GM18526 (cell line): ENCODE results near the gene HTRA3.

Experiments used
- POLR2A ChIP-seq: IDR thresholded peaks from 3 replicates; pipeline ENCODE4 v1.6.1; 2011; ENCODE audit not compliant: insufficient read length; ENCODE audit errors: extremely low read depth

HTRA3 gene

GRCh38 chr4:8269535-8270417, at the start of gene HTRA3:
Gene HTRA3, plus strand, starts transcription at chr4:8269754. Its CDS starts 215 bp downstream, at chr4:8269969.
- TF ChIP-seq POLR2A: no peak

- TF ChIP-seq POLR2A: no peak
Observed at GRCh38 chr4:8220661-8221450, 48.7 kb upstream of the HTRA3 start.

- TF ChIP-seq POLR2A: no peak
Observed at GRCh38 chr4:8221476-8221875, 48.1 kb upstream of the HTRA3 start.

- TF ChIP-seq POLR2A: no peak
Observed at GRCh38 chr4:8221985-8222384, 47.6 kb upstream of the HTRA3 start.

DNA sequence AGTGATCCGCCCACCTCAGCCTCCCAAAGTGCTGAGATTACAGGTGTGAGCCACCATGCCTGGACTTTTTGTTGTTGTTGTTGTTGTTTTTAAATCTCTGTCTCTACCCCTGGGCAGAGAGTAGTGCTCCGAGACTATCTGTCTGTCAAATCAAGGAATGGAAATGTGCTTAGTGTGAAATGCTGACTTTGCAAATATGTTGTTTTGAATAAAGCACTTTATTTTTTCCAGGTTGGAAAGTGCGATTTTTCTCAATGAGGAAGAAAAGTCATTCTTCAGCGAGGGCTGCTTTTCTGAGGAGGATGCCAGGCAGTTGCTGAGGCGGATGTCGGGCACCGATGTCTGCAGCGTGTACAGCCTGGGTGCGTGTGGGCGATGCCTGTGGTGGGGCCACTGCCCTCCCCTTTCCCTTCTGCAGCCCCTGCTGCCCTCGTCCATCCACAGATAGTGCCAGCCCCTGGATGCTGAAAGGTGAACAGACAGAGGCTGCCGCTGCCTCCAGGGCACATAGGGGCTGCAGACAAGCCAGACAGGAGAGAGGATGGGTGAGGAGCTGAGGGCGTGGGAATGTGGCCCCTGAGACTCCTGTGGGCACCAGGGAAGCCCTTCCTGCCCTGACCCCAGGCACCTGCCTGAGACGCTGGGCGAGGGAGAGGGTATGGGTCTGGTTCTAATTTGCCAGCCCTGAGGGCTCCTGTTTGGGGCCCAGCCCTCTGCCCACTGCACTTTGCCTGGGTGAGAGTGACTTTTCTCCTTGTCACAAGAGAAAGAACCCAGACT, 46.8 kb upstream of the HTRA3 start:
- no peak for TF ChIP-seq POLR2A

GRCh38 chr4:8224267-8224974, 45.1 kb upstream of the HTRA3 start:
- no peak for TF ChIP-seq POLR2A

- TF ChIP-seq POLR2A: no peak
Observed at GRCh38 chr4:8224975-8225625, 44.5 kb upstream of the HTRA3 start.

GRCh38 chr4:8225706-8226443, 43.7 kb upstream of the HTRA3 start:
- TF ChIP-seq POLR2A: no peak

DNA sequence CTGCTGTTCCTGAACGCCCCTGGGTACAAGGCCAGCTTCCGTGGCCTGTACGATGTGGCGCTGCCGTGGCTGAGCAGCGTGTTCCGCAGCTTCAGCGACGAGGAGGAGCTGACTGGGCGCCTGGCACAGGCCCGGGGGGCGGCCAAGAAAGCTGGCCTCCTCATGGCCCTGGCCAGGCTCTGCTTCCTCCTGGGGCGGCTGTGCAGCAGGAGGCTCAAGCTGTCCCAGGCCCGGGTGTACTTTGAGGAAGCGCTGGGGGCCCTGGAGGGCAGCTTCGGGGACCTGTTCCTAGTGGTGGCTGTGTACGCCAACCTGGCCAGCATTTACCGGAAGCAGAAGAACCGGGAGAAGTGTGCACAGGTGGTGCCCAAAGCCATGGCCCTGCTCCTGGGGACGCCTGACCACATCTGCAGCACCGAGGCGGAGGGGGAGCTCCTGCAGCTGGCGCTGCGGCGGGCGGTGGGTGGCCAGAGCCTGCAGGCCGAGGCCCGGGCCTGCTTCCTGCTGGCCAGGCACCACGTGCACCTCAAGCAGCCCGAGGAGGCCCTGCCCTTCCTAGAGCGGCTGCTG, 42.3 kb upstream of the HTRA3 start:
- no peak for TF ChIP-seq POLR2A

DNA sequence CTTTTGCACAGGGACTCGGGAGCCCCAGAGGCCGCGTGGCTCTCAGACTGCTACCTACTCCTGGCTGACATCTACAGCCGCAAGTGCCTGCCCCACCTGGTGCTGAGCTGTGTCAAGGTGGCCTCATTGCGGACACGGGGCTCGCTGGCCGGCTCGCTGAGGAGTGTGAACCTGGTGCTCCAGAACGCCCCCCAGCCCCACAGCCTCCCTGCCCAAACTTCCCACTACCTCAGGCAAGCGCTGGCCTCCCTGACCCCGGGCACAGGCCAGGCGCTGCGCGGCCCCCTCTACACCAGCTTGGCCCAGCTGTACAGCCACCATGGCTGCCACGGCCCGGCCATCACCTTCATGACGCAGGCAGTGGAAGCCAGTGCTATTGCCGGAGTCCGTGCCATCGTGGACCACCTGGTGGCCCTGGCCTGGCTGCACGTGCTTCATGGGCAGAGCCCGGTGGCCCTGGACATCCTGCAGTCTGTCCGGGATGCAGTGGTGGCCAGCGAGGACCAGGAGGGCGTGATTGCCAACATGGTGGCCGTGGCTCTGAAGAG, 41.7 kb upstream of the HTRA3 start:
- no peak for TF ChIP-seq POLR2A

DNA sequence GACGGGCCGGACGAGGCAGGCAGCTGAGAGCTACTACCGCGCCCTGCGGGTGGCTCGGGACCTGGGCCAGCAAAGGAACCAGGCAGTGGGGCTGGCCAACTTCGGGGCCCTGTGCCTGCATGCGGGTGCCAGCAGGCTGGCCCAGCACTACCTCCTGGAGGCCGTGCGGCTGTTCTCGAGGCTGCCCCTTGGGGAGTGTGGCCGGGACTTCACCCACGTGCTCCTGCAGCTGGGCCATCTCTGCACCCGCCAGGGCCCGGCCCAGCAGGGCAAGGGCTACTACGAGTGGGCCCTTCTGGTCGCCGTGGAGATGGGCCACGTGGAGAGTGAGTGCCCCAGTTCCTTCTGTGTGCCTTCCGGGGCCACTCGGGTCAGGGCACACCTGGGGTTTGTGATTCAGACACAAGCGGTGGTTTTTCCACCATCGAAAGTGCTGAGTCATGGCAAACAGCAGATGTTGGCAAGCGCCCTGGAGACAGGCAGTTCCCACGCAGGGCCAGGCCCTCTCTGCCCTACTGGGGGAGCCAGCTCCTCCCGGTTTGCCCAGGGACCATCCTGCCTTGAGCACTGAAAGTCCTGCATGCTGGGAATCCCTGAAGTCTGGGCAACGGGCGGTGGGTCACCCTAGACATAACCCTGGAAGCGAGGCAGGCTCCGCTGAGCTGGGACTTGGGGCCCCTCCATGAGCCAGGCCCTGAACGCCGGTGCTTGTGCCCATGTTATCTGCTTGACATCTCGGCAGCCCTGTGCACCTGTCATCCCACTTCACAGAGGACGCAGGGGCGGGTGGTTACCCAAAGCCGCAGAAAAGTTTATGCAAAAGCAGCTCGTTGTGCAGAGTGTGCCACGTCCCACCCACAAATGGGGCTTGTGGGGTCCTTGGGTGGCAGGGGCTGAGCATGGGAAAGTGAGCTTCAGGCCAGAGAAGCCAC, 41.0 kb upstream of the HTRA3 start:
- TF ChIP-seq POLR2A: no peak
